HG02938 (cell line): ENCODE measurements around the gene IL1B.

Source experiments
- ATAC-seq: cut with Tn5 transposase; IDR thresholded peaks from one replicate; pipeline ENCODE4 v1.9.1; 2021; ENCODE audit warnings: mild to moderate bottlenecking, moderate library complexity; ENCODE audit not compliant: unreplicated experiment

IL1B gene

DNA sequence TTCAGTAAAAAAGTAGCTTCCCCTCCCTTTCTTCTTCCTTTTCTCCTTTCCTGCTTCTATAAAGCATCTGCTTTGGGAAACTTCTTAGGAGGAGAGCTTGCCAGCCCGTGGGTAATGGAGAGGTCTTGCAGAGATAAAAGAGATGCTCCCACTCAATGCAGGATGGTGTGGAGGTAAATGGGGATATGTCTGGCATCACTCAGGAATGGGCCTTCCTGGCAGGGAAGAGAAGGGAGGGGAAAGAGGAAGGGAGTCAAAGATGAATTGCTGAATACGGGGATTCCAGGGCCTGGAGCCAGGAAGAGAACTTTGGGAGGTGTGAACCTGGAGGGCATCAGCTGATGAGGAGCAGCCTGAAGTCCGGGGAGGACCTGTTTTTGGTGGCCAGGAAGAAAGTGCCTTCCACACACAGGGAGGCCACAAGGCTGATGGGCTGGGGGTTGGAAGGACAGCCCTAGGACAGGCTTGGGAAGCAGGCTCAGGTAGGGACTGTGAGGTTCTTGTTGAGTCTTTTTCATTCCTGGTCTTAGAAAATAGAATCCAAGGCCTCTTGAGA, 25.2 kb downstream of the IL1B start:
- no peak for ATAC-seq

DNA sequence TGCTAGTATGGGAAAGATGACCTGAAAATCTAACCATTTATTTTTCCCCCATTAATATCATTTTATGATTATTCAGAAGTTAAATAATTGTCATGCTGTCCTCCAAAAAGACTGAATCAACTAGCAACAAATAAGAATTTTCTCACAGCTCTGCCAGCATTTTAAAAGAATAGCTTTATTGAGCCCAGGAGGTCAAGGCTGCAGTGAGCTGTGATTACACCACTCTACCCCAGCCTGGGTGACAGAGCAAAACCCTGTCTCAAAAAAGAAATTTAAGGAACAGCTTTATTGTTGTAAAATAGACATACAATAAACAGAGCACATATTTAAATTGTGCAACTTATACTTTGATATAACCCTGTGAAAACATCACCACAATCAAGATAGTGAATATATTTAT, 27.5 kb downstream of the IL1B start:
- ATAC-seq = no peak

DNA sequence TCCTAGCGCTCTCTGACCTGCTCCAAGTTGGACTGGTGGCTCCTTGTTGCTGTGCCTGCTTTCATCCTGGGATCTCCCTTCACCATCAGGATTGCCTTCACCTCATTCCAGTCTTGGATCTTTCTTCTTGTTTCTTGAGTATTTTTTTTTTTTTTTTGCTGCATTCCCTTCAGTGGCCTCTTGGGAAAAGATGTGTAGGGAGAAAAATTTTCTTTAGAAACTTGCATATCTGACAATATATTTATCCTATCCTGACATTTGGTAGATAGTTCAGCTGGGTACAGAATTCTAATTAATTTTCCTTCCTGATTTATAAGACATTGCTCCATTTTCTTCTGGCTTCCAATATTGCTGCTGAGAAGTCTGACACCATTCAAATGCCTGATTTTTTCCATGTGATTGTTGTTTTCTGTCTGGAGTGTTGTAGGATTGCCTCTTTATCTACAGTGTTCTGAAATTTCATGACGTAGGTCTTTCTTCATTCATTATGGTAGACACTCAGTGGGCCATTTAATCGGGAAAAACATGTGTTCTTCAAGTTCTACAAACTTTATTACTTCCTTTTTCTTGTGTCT, 29.3 kb downstream of the IL1B start:
- ATAC-seq = no peak

DNA sequence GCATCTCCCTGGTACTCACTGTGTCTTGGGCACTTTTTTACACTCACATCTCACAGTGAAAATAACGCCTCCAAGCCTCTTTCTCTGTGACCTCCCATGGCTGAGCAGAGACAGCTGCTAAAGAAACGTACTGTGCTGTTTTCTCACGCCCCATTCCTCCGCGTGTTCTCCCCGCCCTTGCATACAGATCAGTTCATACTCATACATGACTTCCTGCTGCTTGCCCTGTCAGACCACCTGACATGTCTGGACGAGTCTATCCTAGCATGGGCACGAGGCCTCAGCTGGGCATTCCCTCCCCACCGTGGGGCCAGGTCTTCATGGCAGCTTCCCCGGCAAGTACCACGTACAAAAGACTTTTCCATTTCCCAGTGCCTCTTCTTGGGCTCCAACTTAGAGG, 31.0 kb downstream of the IL1B start:
- no peak for ATAC-seq

DNA sequence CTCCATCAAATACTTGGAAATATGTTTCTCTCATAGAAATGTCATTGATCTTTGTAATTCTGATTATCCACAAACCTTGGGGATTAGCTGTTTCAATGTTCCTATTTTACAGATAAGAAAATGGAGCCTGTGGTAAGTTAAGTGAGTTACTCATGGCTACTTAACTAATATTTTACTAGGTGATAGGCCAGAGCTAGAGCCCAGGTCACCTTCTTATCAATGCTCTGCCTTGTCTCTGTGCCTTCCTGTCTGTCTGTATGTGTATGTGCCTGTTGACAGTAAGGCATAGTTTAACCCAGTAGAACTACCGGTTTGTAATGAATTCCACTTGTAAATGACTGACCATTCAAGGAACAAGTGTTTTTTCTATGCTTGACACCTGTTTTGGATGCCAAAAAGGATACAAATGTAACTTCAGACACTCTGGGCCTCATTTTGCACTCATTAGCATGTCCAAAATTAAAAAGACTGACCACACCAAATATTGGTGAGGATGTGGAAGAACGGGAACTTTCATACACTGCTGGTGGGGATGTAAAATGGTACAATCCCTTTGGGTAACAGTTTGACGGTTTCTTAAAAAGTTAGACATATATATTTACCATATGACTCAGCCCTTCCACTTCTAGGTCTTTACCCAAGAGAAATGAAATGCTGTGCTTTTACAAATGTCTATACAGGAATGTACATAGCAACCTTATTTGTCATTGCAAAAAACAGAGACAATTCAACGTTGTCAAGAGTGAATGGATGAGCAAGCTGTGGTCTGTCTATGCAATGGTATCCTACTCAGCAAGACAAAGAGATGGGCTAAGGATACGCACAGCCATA, 32.7 kb downstream of the IL1B start:
- ATAC-seq = peak; percentile 56

DNA sequence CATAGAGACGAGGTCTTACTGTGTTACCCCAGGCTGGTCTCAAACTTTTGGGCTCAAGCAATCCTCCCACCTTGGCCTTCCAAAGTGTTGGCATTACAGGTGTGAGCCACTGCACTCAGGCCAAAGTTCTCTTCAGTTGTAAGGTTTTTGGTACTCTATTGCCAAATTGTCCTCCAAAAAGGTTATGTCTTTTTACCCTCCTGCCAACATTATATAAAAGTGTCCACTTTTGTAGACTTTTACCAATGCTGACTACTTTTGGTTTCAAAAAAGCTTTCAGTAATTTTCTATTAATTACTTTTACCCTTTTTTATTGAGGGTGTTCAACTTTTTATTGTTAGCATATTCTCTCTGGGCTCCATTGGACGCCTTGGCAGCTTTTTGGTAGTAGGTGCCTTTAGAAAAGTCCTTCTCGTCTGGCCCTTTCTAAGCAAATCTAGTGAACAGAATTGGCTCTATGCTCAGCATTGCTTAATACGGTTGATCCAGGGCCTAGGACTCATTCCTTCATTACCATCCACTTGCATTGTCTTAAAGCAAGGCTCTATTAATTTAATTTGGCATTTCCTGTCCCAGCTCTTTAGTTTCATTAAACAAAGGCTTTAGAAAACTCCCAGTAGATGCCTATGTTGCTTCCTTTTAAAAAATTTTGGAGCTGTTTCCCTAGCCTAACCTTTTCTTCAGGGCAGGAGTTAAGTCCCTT, 35.5 kb downstream of the IL1B start:
- ATAC-seq = no peak

DNA sequence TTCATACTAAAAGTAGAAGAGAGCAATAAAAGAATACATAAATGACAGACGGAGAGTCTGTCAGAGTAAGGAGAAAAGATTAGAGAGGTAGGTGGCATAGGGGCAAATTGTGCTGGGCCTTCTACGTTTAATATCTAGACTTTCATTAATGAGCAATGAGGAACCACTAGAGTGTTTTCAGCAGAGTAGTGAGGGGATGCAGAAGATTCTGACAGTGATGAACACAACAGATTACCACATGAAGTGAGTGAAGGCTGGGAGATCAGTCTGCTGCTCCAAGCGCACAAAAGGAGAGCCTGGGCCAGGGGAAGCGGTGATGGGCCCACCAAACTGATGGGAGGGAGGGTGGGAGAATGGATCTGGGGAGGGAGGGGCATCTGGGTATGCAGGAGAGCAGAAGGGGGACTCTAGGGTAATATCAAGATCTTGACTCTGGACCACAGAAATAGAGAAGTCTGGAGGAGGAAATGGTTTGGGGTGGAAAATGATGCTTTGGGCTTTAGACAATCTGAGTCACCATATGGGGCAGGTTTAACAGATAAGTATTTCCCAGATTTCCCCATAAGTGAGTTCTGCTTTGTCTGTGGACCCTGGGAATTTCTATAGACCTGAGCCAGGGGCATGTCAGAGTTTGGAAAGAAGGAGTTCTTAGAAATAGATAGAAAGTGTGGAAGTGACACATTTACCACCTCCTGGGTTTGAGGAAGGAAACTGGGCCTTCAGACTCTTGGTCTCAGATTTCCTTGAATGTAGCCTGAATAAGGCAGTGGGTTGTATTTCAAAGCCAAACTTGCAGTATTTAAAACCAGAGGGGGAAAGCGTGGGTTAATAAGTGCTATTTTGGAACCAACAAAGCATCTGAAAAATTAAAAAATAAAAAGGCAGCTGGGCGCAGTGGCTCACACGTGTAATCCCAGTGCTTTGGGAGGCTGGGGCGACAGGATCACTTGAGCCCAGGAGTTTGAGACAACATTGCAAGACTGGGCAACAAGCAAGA, 37.3 kb downstream of the IL1B start:
- no peak for ATAC-seq

DNA sequence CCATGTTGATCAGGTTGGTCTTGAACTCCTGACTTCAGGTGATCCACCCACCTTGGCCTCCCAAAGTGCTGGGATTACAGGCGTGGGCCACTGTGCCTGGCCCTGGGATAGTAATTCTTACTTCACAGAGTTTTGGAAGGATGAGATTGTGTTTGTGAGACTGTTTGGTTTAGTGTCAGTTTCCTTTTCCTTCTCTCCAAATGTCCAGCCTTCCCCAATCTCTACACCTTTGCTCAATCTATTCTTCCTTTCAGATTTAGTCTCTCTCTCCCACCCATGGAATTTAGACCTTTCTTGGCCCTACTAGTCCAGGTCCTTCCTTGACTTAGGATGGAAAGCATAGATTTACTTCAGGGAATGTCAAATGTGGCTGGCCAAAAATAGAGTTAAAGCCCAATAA, 40.1 kb downstream of the IL1B start:
- no peak for ATAC-seq

DNA sequence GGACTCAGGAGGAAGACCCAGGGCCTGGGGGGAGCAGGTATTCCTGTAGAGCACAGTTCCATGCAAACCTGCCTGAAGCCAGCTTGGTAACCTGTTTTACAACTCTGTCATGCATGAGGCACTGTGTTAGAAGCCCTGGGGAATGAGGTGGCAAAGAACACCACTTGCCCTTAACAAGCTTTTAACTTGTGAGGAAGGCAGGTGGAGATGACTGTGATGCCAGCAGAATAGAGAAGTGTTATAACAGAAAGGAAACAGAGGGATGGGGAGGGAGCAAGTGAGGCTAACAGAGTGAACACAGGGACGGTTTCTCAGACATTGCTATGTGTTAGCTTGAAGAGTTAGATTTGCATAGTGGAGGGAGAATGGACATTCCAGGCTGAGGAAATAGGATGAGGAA, 40.8 kb downstream of the IL1B start:
- no peak for ATAC-seq

DNA sequence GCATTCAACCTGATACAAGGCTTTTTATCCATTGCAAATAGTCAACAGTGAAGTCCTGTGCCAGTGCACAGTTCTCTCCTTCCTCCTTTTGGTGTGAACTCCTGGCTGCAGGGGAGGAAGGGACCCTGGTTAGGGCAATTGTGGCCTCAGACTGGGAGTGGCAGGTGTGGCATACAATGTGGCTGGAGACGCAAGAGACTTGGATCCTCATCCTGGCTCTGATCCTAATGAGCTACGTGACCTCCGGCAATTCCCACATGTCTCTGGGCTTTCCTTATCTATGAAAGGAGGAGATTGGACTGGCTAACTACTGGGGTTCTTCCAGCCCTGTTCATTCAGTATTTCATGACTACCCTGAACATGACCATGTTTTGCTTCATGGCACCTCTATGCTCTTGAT, 41.7 kb downstream of the IL1B start:
- no peak for ATAC-seq

DNA sequence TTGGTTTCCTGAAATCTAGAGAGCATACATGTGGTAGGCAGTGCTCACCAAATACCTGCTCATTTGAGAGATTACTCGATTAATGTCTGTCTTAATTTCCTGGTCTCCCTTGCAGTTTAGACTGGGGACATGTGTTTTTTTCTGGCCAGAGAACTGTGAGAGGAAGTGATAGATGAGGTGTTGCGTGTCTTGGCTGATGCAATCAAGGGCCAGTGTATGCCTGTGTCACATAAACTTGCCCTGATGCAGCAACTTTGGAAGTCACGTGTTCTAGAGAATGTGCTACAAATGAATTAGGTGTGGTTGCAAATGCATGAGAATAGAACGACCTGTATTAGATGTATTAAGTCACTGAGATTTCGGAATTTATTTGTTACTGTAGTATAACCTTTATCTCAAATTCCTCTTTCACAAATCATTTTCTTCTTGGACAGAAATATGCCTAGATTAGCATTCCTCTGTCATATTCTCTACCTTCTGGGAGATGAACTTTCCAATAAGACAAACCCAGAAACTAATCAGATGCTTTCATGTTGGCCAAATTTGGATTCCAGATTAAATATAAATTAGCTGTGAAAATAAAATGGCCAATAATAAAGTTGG, 42.3 kb downstream of the IL1B start:
- ATAC-seq = no peak

DNA sequence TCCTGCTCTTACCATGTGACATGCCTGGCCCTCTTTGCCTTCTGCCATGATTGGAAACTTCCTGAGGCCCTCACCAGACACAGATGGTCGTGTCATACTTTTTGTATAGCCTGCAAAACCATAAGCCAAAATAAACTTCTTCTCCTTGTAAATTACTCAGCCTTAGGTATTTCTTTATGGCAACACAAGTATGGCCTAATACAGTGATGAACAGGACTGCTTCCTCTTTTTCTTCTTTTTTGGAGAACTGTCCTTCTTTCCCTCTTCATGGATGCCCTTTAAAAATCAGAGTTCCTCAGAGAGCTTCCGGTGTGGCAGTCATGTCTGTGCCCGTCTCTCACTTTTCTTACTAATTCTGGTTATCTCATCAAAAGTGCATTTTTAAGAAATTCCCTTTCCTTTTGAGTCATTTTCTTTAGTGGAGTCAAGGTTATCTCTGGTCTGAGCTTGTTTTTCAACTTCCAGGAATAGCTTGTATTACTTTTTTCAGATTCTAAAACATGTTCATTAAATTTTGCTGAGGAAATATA, 43.1 kb downstream of the IL1B start:
- ATAC-seq = no peak

DNA sequence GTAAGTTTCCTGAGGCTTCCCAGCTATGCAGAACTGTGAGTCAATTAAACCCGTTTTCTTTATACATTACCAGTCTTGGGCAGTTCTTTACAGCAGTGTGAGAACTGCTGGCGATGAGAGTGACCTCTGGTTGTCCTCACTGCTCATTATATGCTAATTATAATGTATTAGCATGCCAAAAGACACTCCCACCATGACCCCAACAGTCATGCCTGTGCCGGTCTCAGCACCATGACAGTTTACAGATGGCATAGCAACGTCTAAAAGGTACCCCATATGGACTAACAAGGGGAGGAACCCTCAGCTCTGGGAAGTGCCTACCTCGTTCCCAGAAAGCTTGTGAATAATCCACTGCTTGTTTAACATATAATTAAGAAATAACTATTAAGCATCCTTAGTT, 44.2 kb downstream of the IL1B start:
- no peak for ATAC-seq

DNA sequence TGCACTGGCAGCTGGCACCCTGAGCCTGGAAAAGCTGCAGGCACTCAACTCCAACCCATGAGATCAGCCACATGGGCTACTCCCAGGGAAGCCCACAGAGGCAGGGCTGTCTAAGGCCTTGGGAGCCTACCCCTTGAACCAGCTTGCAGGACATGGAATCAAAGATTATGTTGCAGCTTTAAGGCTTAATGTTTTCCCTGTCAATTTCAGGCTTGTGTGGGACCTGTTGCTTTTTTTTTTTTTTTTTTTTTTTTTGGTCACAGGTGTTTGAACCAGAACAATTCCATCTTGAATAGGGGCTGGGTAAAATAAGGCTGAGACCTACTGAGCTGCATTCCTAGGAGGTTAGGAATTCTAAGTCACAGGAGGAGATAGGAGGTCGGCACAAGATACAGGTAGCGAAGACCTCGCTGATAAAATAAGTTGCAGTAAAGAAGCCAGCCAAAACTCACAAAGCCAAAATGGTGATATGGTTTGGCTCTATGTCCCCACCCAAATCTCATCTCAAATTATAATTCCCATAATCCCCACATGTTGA, 44.8 kb downstream of the IL1B start:
- no peak for ATAC-seq

DNA sequence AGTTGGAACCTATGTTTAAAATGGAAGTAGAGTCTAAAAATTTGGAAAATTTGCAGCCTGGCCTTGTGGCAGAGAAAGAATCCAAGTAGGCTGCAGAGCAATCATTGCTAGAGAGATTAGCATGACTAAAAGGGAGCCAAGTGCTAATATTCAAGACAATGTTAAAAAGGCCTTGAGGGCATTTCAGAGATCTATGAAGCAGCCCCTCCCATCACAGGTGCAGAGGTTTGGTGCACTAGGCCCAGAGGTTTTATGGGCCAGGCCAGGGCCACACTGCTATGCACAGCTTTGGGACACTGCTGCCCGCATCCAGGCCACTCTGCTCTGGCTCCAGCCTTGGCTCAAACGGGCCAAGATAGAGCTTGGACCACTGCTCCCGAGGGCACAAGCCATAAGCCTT, 45.6 kb downstream of the IL1B start:
- ATAC-seq = no peak

DNA sequence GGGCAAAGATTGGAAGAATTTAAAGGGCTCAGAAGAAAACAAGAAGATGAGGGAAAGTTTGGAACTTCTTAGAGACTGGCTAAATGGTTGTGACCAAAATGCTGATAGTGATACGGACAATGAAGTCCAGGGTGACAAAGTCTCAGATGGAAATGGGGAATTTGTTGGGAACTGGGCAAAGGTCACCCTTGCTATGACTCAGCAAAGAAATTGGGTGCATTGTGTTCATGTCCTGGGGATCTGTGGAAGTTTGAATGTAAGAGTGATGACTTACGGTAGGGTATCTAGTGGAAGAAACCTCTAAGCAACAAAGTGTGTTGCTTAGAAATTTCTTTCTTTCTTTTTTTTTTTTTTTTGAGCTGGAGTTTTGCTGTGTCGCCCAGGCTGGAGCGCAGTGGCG, 46.3 kb downstream of the IL1B start:
- no peak for ATAC-seq

DNA sequence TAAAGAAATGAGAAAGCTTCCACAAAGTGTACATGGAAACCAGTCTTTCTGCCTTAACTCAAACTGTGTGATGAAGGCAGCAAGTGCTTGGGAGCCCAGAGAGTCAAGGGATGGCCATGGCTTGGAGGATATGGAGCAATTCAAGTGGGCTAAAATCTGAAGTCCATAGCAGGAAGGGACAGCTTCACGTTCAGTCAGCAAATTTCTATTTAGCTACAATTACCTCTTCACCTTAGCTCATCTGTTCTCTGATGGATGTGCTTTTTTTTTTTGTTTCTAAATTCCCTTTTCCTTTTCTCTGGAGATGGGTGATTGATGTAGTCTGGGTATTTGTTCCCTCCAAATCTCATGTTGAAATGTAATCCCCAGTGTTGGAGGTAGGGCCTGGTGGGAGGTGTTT, 47.4 kb downstream of the IL1B start:
- ATAC-seq = no peak

DNA sequence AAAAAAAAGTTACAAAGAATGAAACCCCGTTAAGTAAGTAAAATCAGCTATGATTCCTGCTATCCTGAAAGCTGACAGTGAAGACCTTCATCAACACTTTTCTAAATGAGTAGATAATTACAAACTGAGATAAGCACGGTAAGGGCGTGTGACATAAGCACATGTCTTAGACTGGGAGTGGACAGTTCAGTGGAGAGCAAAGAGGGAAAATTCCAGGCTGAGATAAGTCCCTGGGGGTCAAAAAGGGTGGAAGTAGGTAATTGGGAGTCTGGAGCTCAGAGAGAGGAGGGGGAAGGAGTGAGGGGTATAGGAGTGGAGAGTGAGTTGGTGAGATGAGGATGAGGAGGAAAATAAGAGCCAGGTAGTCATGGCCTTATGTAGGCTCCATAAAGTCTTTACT, 47.9 kb downstream of the IL1B start:
- ATAC-seq = no peak

DNA sequence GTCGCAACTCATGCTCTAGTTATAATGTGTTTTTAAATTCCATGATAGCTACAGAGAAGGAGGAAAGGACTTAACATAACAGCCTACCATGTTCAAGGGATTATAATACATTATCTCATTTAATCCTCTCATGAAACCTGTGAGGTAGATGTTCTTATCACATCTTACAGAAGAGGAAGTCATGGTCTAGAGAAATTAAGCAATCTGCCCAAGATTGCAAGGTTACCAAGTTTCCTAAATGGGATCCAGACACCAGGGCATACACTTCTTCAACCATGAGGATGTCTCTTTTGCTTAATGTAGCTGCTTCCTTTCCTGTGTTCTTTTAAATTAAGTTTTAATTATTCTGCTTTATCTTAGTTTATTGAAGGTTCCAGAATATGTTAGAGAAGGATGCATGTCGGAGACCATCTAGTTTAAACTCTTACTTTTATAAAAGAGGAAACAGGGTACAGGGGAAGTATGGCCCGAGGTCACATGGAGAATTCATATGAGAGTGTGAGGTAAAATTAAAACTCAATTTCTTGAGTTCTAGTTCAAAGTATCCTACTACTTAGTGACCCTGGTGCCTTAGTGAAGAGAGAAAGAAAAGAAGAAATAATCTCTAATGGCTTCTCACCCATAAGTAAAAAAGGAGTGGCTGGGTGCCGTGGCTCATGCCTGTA, 48.7 kb downstream of the IL1B start:
- no peak for ATAC-seq
